Stimulated activated CD4-positive, alpha-beta T cell treated with anti-CD3 and anti-CD28 coated beads, Interleukin-15, amount 100 ng/mL, for 48 hours (primary cell): ENCODE data around the gene FHOD1.

ENCODE experiments used
- DNase-seq, 2 donors: peaks; one replicate each; pipeline ENCODE4 v3.0.0-alpha.2; 2020; ENCODE audit warnings: low read depth in 2 of 2

FHOD1 gene

DNA sequence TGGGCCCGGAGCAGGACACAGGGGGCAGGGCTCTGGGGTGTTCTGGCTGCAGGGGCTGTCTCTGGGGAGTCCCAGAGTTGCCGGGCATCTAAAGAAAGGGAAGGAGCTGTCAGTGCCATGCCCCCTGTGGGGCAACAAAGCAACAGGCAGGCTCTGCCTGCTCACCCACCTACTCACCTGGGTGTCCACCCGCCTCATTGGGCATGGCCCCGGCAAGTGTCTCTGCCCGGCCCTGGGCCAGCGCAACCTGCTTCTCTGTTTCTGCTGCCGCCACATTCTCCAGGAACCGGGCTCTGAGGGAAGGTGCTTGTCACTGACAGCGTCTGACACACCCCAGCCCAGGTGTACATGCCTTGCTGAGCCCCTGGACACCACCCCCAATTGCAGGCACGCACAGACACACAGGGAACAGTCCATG lies 13.1 kb downstream of the FHOD1 start:
- DNase-seq: no peak

DNA sequence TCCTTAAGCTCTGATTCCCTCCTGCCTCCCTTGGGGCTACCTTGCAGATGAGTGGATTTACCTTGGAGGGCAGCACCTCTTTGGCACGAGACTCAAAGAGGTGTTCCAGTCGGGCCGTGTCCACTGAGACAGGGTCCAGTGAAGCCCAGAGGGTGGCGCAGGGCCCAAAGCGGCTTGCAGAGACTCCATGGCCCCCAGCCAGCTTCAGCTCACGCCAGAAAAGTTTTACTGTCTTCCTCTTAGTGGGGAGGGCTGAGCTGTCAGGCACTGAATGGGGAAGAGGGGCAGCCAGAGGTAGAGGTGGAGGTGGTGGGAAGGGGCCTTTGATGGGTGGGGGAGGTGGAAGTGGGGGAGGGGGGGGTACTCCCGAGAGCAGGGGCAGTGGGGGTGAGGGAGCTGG lies 13.7 kb downstream of the FHOD1 start:
- no peak for DNase-seq

DNA sequence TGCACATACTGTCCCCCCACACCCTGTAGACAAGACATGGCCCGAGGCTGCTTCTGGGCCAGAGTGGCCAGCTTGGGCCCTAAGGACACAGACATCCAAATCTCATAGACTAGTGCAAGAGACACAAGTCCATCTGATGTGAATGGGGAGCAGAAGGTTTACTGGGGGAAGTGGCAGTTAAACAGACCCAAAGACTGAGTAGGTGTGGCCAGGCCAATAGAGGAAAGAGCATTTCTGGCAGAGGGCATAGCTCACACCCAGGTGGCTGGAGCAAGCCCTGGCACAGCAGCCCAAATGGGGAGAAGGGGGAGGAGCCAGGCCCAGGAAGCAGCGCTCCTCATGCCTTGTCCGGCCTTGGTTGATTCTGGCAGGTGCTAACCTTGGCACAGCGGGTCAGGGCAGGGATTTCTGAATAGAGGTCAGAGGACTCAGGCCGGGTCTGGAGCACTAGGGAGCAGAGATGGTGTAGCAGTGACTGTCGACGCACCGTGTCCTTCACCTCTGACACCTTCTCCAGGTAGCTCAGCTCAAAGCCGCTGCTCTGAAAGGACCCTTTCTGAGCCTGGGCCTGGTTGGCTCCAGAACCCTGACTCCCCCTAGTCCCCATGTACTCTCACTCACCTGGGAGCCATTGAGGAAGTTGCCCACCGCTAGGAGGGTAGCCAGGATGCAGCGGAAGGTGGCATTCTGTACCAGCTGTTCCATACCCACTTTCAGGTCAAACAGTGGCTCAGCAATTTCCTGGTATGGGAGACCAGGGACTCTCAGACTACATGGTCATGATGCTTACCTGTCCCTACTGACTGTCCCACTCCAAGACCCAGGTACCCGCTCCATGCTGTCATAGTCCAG lies 16.2 kb downstream of the FHOD1 start:
- no peak for DNase-seq

DNA sequence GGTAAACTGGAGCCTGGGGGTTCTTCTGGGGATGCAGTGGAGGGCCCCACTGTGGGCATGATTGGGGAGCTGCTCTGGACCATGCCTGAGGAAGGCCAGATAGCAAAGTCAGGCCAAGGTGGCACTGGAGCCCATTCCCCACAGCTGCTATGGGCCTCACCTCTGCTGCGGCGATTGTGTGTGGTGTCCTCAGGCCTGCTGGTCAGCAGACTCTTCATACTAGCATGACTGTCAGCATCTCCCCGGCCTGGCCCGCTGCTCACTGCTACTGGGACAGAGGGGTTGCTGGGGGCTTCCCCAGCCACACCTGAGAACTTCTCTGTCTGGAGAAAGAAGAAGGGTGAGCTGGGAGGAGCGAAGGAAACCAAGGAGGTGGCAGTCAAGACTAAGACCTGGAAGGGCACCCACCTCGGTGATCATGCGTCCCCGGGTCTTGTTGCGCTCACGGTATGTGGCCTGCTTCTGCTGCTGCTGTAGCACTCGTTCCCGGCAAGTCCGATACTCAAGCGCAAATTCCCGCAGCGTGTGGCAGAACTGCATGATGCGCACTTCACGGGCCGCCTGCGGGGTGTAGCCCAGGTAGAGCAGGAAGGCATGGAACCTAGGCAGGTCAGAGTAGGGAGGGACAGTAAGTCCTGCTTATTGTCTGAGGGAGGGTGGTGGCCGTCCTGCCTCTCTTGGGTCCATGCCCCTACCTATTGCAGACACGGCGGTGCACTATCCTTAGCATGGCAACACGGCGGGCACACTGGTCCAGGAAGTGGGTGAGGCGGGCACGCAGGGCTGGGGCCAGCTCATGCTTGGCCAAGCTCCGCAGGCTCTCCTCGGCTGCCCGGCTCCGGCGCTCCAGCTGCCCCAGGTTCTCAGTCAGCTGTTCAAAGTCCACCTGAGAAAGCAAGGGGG lies 17.1 kb downstream of the FHOD1 start:
- DNase-seq: no peak

DNA sequence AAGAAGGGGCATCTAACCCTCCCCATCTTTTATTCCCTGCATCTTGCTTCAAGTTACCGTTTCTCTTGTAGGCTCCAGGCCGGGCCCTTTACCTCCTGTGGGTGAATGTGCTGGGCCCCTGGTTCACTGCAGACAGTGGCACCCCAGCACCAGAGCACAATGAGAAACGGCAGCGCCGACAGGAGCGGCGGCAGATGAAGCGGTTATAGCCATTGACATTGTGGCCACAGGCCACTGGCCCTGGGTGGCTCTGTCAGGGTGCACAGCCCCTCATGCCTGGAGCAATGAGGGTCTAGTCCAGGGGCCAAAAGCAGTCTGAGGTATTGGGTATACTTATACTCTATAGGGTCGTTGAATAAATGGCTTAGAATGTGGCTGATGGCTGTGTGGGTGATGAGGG lies 18.4 kb downstream of the FHOD1 start:
- no peak for DNase-seq

DNA sequence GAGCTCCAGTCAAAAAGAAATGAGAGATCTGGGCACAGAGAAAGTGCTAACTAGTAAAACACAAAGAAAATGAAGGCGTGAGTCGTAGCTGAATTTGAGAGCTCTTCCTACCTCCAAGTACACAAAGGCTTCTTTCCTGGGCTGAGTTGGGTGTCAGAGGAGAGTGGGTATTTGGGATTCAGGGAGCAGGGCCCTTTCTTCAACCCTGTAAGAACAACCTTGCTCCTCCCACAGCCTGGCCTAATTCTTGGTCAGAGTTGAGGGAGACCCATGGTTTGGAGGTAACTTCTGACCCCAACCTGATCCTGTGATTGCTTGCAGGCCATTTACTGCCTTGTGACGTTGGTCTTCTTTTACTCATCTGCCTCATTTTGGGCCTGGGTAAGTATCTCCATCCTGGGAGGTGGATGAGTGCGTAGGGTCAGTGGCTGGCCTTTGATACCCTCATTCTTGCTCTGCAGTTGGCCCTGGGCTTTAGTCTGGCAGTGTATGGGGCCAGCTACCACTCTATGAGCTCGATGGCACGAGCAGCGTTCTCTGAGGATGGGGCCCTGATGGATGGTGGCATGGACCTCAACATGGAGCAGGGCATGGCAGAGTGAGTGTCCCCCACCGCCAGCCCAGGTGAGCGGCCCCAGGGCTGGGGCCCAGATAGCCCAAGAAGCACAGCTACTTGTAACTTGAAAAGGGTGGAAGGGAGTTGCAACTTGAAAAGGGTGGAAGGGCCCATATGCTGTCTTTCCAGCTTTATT lies 19.1 kb downstream of the FHOD1 start:
- no peak for DNase-seq

DNA sequence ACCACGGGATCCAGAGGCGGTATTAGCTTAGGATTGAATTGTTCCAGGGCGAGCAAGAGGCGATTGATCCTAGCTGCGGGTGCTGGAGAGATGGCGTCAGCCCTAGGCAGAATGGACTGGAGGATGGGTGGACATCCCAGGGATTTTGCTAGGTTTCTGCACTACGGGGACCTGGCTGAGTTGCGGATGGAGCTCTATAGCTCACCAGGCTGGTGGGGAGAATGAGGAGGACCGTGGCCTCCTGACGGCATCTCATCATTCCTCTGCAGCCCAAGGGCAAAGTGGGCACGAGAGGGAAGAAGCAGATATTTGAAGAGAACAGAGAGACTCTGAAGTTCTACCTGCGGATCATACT lies 19.7 kb downstream of the FHOD1 start:
- no peak for DNase-seq

DNA sequence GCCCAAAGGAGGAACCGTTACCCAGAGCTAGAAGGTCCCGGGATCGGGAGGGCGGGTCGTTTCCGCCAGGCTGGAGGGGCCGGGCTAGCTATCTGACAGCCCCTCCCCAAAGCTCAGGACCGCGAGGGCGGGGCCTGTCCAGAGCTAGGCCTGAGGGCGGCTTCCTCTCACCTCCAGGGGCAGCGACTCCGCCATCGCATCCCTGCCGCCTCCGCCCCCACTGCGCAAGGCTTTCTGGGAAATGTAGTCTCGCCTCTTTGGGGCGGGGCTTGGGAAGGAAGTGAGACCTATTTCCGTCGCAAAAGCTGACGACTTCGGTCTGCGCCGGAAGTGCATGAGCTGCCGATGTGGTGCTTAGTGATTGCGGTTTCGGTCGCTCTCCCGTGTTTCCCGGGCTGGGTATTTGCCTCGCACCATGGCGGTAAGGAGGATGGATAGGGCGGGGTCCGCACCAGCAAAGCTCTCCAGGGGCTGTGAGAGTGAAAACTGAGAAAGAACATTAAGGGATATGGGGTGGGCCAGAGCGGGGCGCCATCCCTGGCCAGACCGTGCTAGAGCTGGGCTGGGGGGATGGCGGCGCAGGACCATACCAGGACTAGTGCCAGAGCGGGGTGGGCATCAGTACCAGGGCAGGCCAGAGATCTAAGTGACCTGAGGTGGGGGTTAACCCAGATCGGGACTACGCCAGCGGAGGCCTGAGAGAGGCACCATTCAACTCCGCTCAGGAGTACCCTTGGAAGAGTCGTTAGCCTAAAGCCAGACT lies 20.3 kb downstream of the FHOD1 start, which contains the start of gene TMEM208:
TMEM208 (plus strand) TSS at position 327 of the 763 bp plus-strand sequence; CDS start at position 416, 89 bp downstream.
- peak; percentile 97 to 99 for DNase-seq

DNA sequence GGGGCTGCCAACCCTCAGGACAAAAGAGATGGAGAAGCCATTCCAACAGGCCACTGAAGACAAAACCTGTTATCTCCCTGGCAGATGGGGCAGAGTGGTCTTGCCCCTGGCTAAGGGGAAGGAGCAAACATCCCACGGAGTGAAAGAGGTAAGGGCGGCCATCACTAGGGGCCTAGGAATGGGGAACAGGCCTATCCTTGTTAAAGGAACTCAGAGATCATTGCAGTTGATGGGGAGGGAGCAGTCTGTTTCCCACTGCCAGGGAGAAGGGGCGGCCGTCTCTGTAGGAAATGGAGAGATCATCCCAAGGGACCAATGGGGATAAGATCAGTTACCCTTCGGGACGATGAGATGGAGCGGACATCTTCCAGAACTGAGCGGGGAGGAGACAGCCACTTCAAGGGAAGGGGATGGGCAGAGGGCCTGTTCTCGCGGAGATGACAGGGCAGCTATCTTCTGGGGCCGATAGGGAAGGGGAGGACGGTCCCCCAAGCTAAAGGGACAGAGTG lies 20.9 kb downstream of the FHOD1 start:
- no peak for DNase-seq

DNA sequence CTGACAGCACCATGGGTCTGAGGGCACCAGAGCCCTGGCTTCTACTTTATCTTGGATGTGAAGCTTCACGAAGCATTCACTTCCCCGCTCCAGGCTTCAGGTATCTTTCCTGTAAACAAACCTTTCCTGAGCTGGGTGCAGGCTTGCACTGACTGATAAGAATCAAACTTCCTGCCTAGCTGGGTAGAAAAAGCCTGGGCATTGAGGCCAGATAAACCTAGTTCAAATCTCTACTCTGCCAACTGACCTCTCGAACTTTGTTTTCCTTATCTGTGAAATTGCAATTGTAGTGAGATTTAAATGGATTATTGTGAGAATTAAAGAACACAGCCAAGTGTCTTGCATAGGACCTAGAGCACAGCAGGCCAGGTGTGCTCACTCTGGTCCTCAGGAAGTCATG lies 23.3 kb downstream of the FHOD1 start:
- DNase-seq: no peak

DNA sequence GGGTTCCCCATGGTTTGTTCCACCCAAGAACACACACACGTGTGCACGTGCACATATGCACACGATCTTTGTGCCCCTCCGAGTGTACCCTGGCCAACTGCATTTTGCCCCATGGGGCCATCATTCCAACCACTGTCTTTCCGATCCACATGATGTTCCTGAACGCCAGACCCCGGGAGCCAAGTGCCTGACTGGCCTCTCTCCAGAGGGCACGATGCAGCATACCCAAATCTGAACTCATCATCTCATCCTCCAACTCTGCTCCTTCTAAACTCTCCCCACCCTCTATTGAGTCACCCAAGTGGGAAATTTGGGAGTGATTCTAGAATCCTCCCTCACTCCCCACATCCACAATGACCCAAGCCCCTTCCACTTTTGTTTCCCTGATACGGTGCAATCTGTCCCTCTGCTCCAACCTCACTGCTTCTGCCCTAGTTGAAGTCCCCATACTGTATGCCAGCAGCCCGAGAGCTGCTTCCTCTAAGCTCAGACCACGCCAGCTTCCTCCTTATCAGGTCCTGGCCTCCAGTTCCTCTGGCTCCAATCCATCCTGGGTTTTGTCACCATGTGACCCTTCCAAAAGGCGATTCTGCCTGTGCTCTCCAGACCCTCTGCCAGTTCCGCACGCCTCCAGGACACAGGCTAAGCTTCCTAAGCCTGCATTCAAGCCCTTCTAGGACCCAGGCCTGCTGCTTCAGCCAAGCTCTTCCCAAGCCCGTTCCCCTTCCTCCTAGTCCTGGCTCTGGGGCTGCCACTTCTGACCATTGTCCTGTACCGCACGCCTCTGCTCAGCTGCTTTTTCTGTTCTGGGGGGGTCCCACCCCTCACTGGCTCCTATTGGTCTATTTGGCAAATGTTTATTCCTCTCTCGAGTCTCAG lies 30.4 kb downstream of the FHOD1 start:
- no peak for DNase-seq

DNA sequence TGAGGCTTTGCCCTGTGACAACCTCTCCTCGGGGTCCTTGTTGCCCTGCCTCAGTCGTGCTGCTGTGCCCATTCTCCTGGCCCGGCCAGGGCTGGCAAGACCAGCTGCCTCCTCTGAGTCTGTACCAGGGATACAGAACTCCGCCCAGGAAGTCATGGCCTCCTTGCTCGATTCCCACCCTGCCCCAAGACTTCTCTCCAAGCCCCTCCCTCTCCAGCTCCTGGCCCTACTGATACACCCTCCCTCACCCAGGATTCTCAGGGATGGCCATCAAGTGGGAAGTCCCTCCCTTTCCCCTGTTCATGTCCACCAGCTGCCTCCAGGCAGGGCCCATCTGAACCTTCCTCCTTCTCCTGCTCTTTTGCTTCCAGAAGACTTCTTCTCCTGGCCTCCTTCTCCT lies 31.6 kb downstream of the FHOD1 start:
- DNase-seq: no peak

DNA sequence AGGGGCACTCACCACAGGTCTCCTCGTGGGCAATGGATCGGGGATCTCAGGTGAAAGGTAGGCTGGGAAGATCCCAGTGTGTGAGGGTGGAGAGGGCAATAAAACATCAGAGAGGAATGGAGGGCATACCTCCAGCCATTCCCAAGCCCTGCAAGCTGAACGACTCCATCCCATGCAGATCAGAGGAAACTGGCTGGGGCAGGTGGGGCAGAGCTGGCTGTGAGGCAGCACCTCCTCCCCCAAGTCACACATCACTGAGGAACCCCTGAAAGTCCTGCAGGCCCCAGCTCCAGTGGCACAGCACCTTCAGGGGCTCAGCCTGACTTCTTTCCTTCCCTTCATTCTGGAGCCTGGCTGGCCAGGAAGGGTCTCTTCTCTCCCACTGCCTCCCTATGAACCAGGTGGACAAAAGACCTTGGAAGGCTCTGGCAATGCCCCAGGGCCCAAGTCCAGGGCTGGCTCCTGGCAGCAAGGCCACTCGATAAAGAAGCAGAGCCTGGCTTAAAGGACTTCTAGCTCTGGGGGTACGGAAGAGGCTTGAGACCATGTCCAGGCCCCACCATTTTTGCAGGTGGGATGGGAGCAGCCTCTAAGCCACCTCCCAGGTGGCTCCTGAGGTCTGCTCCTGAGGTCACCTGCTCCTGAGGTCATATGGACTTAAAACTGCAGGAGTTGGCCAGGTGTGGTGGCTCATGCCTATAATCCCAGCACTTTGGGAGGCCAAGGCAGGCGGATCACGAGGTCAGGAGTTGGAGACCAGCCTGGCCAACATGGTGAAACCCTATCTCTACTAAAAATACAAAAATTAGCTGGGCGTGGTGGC lies 33.9 kb downstream of the FHOD1 start:
- no peak for DNase-seq

DNA sequence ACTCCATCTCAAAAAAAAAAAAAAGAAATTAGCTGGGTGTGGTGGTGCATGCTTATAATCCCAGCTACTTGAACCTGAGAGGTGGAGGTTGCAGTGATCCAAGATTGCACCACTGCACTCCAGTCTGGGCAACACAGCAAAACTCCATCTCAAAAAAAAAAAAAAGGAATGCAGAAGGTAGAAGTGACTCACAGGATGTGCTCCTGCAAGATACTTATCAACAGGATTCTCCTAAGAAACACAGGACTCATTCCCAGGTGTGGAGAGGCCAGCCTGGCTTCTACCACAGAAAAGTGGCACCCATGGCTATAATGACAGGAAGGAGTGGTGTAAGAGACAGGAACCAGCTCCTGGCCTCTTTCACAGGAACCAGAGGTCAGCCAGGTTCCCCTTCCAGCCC lies 34.5 kb downstream of the FHOD1 start:
- no peak for DNase-seq

DNA sequence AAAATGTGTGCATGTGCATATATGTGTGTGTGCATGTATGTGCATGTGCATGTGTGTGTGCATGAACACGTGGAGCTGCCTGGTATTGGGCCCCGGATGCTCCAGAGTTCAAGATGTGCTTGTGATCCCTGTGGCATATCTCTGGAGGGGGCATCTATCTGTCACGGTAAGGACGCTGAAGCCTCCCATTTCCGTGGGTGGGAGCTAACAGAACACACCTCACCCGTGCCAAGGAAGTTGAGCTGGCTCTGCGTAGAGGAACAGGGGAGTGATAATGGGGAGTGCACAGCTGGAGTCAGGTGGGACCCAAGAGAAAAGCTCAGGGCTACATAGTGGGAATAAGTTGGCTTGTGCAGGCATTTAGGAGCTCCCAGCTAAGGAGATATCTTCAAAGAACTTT lies 35.6 kb downstream of the FHOD1 start:
- no peak for DNase-seq

DNA sequence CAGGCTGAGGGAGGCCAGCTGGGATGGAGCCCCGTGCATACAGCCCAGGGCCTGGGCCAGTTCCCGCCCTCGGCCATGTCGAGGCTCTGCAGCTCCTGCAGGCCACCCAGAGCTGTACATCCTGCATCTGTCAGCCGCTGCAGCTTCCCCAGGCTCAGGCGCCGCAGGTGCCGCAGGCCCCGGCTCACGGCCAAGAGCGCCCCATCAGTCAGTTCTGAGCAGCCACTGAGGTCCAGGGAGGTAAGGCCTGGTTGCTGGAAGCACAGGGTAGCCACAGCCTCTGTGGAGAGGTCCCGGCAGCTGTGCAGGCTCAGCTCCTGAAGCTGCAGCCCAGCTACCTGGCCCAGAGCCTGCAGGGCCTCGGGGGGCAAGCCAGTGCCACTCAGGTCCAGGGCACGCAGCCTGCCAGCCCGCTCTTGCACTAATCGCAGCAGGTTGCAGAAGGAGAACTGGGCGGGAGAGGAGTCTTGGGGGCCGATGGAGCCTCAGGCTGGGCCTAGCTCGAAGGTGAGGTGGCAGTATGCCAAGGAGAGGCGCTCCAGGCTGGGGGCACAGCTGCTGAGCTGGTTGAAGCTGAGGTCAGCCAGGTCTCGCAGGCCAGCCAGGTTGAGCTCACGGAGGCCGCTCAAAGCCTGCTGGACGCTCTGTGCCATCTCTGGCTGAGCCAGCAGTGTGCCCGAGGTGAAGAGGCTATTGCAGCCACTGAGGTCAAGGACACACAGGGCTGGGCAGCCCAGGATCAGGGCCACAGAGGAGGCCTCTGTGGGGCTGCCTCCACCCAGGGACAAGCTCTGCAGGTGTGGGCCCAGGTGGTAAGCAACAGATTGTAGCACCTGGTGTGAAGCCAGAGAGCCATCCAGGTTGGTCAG lies 37.0 kb downstream of the FHOD1 start:
- DNase-seq: no peak

DNA sequence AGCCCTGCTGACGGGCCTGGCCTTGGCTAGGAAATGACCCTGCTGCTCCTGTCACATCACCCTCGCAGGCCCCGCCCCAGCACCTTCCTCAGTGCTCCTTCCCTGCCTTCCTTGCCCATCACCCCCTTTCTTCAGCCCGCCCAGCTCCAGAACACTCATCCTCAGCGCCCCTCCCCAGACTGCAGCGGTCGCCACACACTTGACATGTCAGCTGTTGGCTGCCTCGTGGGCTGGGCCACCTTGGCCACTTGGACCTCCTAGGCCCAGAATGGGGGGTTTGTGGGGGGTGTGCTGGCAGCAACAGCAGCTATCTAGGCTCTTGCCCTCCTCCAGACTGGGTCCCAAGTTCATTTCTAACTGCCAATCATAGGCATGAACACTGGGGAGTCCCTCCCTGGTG lies 37.7 kb downstream of the FHOD1 start:
- DNase-seq: no peak

DNA sequence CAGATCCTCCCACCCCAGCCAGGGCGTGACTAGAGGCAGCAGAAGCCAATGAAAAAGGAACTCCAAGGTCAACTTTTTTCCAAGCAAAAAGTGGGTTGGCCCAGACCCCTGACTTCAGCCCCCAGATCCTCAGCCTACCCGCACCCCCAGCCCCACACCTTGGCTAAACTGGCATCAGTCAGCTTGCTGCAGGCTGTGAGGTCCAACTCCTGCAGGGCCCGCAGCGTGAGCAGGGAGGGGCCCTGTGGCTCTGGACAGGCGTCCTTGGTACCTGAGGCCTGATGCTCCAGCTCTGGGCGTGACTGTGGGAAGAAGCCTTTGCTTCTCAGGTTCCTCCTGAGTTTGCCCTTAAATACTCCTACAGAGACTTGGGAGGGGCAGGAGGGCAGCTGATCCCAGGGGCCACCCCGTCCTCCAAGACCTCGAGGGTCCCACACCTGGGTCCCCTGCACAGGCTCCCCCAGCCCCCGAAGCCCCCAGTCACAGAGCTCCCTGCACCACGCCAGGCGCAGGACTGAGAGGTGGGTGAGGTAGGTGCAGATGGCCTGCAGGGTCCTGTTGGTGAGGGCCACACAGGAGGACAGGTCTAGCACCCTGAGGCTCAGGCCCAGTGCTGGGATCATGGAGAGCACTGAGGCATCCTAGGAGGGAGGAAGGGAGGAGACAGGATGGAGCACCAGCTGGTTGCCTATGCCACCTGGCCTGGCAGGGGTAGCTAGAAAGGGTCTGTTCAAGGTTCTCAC lies 39.0 kb downstream of the FHOD1 start:
- DNase-seq: no peak
